IMR-90 (cell line): ENCODE measurements around the gene WNT6. TPM values are rescaled to one million over a fixed set of nuclear protein-coding genes. Genes with fewer than 3 reads are reported as not detected.

ENCODE experiments used
- ATAC-seq: fragments of 200-7000 bp; cut with Tn5 transposase; 2 replicates; pipeline ENCODE4 v1.9.1; 2020; ENCODE audit warnings: low read depth, mild to moderate bottlenecking, moderate library complexity
- BruUV-seq: library from RNA; stranded (reverse); fragments of 400-500 nt; replicated peaks from 2 replicates; lab custom pipeline; 2021; lab: Mats Ljungman, UMichigan
- CTCF ChIA-PET: fragments of 300-600 bp; formaldehyde crosslinking; extraction: SDS; loops from one replicate; lab custom pipeline; 2021; ENCODE audit warnings: antibody characterized with exemption; lab: Yijun Ruan, JAX
- POLR2A ChIA-PET: fragments of 300-600 bp; sonication (Branson Sonifier 250); formaldehyde crosslinking; loops from one replicate; lab custom pipeline; 2022; ENCODE audit warnings: antibody characterized with exemption; ENCODE audit not compliant: unreplicated experiment; lab: Charles Lee
- DNase-seq: peaks from one replicate; pipeline ENCODE4 v3.0.0; 2013
- H2AFZ ChIP-seq: replicated peaks from 2 replicates; pipeline ENCODE3; 2013; ENCODE audit warnings: low read length, mild to moderate bottlenecking; ENCODE audit not compliant: poor library complexity
- H2AK5ac ChIP-seq: 2 replicates; pipeline ENCODE4 v1.6.1; 2013; ENCODE audit warnings: low read depth, low read length, inconsistent platforms
- H2AK9ac ChIP-seq: replicated peaks from 2 replicates; pipeline ENCODE3; 2013; ENCODE audit warnings: mild to moderate bottlenecking, low read depth, low read length, moderate library complexity; ENCODE audit not compliant: poor library complexity
- H2BK120ac ChIP-seq: 2 replicates; pipeline ENCODE4 v1.6.1; 2013; ENCODE audit warnings: low read depth, low read length, inconsistent platforms
- H2BK15ac ChIP-seq: 3 replicates; pipeline ENCODE4 v1.6.1; 2013; ENCODE audit warnings: low read depth, low read length, inconsistent platforms
- H2BK20ac ChIP-seq: 2 replicates; pipeline ENCODE4 v1.6.1; 2013; ENCODE audit warnings: low read depth, mild to moderate bottlenecking, inconsistent platforms, low read length, moderate library complexity
- H2BK5ac ChIP-seq: 2 replicates; pipeline ENCODE4 v1.6.1; 2013; ENCODE audit warnings: mild to moderate bottlenecking, low read depth, low read length, inconsistent platforms; ENCODE audit not compliant: poor library complexity, severe bottlenecking
- H3K14ac ChIP-seq: replicated peaks from 2 replicates; pipeline ENCODE4 v1.6.1; 2013; ENCODE audit warnings: low read depth, low read length, inconsistent platforms
- H3K18ac ChIP-seq: 2 replicates; pipeline ENCODE4 v1.6.1; 2013; ENCODE audit warnings: low read depth, low read length, control low read depth
- H3K23ac ChIP-seq: 2 replicates; pipeline ENCODE4 v1.6.1; 2013; ENCODE audit warnings: low read depth, low read length, inconsistent platforms
- H3K27ac ChIP-seq: 2 replicates; pipeline ENCODE4 v1.5.1; 2013; ENCODE audit warnings: mild to moderate bottlenecking, control low read depth, low read length; ENCODE audit not compliant: insufficient read depth
- H3K27me3 ChIP-seq: 2 replicates; pipeline ENCODE4 v1.6.1; 2013; ENCODE audit warnings: low read length; ENCODE audit not compliant: control insufficient read depth, insufficient read depth
- H3K36me3 ChIP-seq: 2 replicates; pipeline ENCODE4 v1.6.1; 2013; ENCODE audit warnings: low read length, mixed read lengths; ENCODE audit not compliant: control insufficient read depth, insufficient read depth
- H3K4ac ChIP-seq: 2 replicates; pipeline ENCODE4 v1.6.1; 2013; ENCODE audit warnings: low read depth, low read length, inconsistent platforms
- H3K4me1 ChIP-seq: 2 replicates; pipeline ENCODE4 v1.6.1; 2013; ENCODE audit warnings: low read length, mixed read lengths; ENCODE audit not compliant: control insufficient read depth, insufficient read depth
- H3K4me2 ChIP-seq: 2 replicates; pipeline ENCODE4 v1.6.1; 2013; ENCODE audit warnings: low read depth, mild to moderate bottlenecking, control low read depth, low read length, moderate library complexity
- H3K4me3 ChIP-seq: 2 replicates; pipeline ENCODE4 v1.5.1; 2013; ENCODE audit warnings: low read depth, mild to moderate bottlenecking, control low read depth, low read length, moderate library complexity; ENCODE audit not compliant: insufficient read depth
- H3K56ac ChIP-seq: 2 replicates; pipeline ENCODE4 v1.6.1; 2013; ENCODE audit warnings: low read length, inconsistent platforms; ENCODE audit not compliant: insufficient read depth; ENCODE audit errors: extremely low read depth
- H3K79me1 ChIP-seq, 2 experiments: 2 replicates each; pipeline ENCODE4 v1.6.1; 2013; ENCODE audit warnings: low read length in 2 of 2, inconsistent platforms in 1 of 2, low read depth in 1 of 2
- H3K9ac ChIP-seq: 2 replicates; pipeline ENCODE4 v1.6.1; 2013; ENCODE audit warnings: low read depth, low read length, control low read depth
- H3K9me1 ChIP-seq: 2 replicates; pipeline ENCODE4 v1.6.1; 2013; ENCODE audit warnings: low read length, inconsistent platforms; ENCODE audit not compliant: insufficient read depth
- H3K9me3 ChIP-seq: 2 replicates; pipeline ENCODE4 v1.6.1; 2013; ENCODE audit warnings: low read length; ENCODE audit not compliant: control insufficient read depth, insufficient read depth
- H4K20me1 ChIP-seq: 2 replicates; pipeline ENCODE4 v1.6.1; 2013; ENCODE audit warnings: low read length, inconsistent platforms; ENCODE audit not compliant: insufficient read depth
- H4K5ac ChIP-seq: 2 replicates; pipeline ENCODE4 v1.6.1; 2013; ENCODE audit warnings: mild to moderate bottlenecking, low read depth, low read length, control low read depth
- H4K8ac ChIP-seq, 2 experiments: 2 replicates each; pipeline ENCODE4 v1.6.1; 2013; ENCODE audit warnings: low read depth in 2 of 2, low read length in 2 of 2, control low read depth in 1 of 2, inconsistent platforms in 1 of 2
- H4K91ac ChIP-seq: 2 replicates; pipeline ENCODE4 v1.6.1; 2013; ENCODE audit warnings: low read depth, low read length, inconsistent platforms; ENCODE audit not compliant: insufficient read depth
- BHLHE40 ChIP-seq: fragments of 150-350 bp; IDR thresholded peaks from 2 replicates; pipeline ENCODE4 v1.6.1; 2016; ENCODE audit warnings: mild to moderate bottlenecking, low read depth, low read length
- CEBPB ChIP-seq: IDR thresholded peaks from 2 replicates; pipeline ENCODE4 v1.6.1; 2012; ENCODE audit warnings: low read depth, low read length, improper control_type of control experiment
- CHD1 ChIP-seq: IDR thresholded peaks from 2 replicates; pipeline ENCODE4 v1.6.1; 2012; ENCODE audit warnings: low read depth, low read length, improper control_type of control experiment
- FOS ChIP-seq: fragments of 150-350 bp; IDR thresholded peaks from 2 replicates; pipeline ENCODE4 v1.6.1; 2016; ENCODE audit warnings: low read depth, low read length
- MAFK ChIP-seq: IDR thresholded peaks from 2 replicates; pipeline ENCODE4 v1.6.1; 2012; ENCODE audit warnings: low read depth, low read length, improper control_type of control experiment
- MAZ ChIP-seq: IDR thresholded peaks from 2 replicates; pipeline ENCODE4 v1.6.1; 2012; ENCODE audit warnings: low read depth, mild to moderate bottlenecking, low read length, improper control_type of control experiment, moderate library complexity, borderline replicate concordance
- MXI1 ChIP-seq: IDR thresholded peaks from 2 replicates; pipeline ENCODE4 v1.6.1; 2012; ENCODE audit warnings: low read depth, mild to moderate bottlenecking, low read length, moderate library complexity, borderline replicate concordance
- NFE2L2 ChIP-seq: fragments of 150-350 bp; IDR thresholded peaks from 2 replicates; pipeline ENCODE4 v1.6.1; 2016; ENCODE audit warnings: low read depth, mild to moderate bottlenecking, low read length
- POLR2A ChIP-seq: IDR thresholded peaks from 2 replicates; pipeline ENCODE4 v1.6.1; 2012; ENCODE audit warnings: mild to moderate bottlenecking, low read depth, low read length
- RAD21 ChIP-seq: IDR thresholded peaks from 2 replicates; pipeline ENCODE4 v1.6.1; 2012; ENCODE audit warnings: low read length, improper control_type of control experiment
- RCOR1 ChIP-seq: IDR thresholded peaks from 2 replicates; pipeline ENCODE4 v1.6.1; 2012; ENCODE audit warnings: mild to moderate bottlenecking, low read length, improper control_type of control experiment; ENCODE audit not compliant: insufficient replicate concordance
- RFX5 ChIP-seq: IDR thresholded peaks from 2 replicates; pipeline ENCODE4 v1.8.0; 2012; ENCODE audit warnings: low read depth, mild to moderate bottlenecking, low read length, moderate library complexity
- SMC3 ChIP-seq: fragments of 150-350 bp; IDR thresholded peaks from 2 replicates; pipeline ENCODE4 v1.6.1; 2016; ENCODE audit warnings: low read depth, mild to moderate bottlenecking, antibody characterized with exemption, low read length, moderate library complexity
- WGBS, 2 experiments: methylation state at CpG; one replicate each; pipeline versions ENCODE4 v1.1.5 to v1.1.7; 2013; ENCODE audit warnings: missing lambda C conversion rate in 2 of 2; ENCODE audit not compliant: insufficient read length in 1 of 2; ENCODE audit errors: extremely low coverage in 2 of 2; 5-methylcytosine and 5-hydroxymethylcytosine counted together
- dilution Hi-C: fragments of 300-500 bp; cut with HindIII; formaldehyde crosslinking; loops from one replicate; pipeline ENCODE4 v1.14.3; 2018; ENCODE audit warnings: low sequenced_read_pairs; ENCODE audit not compliant: unreplicated experiment
- in situ Hi-C: fragments of 300-500 bp; cut with MboI; formaldehyde crosslinking; loops from 3 replicates; pipeline ENCODE4 v1.14.3; 2019; ENCODE audit warnings: low sequenced_read_pairs, inconsistent platforms, mixed read lengths
- intact Hi-C: fragments of 100-400 bp; cut with micrococcal nuclease; formaldehyde crosslinking; loops from 2 replicates; pipeline ENCODE4 v1.10.0; 2022
- polyA plus RNA-seq, 3 experiments: library from polyadenylated mRNA; depleted of rRNA; stranded (reverse); fragments of >200 nt; gene quantifications; 2 replicates each; pipeline ENCODE4 v1.2.3, GENCODE V29; 2012; ENCODE audit warnings: low replicate concordance in 1 of 3
- total RNA-seq: library from RNA; depleted of rRNA; stranded (reverse); fragments of >200 nt; gene quantifications from 2 replicates; pipeline ENCODE4 v1.2.3, GENCODE V29; 2012
- TF ChIP-seq, protein P1 (sequence below): conservative IDR thresholded peaks from 2 replicates; pipeline ENCODE4 v1.5.1; 2012; ENCODE audit warnings: mild to moderate bottlenecking, low read depth, low read length, improper control_type of control experiment
- TF ChIP-seq, protein P2 (sequence below): fragments of 150-350 bp; IDR thresholded peaks from 2 replicates; pipeline ENCODE4 v1.6.1; 2016; ENCODE audit warnings: low read depth, mild to moderate bottlenecking, low read length, moderate library complexity, borderline replicate concordance

WNT6 gene
- total and polyA plus RNA-seq, 2 of the 4 experiments (the other 2 are of a cell fraction), result not detected

DNA sequence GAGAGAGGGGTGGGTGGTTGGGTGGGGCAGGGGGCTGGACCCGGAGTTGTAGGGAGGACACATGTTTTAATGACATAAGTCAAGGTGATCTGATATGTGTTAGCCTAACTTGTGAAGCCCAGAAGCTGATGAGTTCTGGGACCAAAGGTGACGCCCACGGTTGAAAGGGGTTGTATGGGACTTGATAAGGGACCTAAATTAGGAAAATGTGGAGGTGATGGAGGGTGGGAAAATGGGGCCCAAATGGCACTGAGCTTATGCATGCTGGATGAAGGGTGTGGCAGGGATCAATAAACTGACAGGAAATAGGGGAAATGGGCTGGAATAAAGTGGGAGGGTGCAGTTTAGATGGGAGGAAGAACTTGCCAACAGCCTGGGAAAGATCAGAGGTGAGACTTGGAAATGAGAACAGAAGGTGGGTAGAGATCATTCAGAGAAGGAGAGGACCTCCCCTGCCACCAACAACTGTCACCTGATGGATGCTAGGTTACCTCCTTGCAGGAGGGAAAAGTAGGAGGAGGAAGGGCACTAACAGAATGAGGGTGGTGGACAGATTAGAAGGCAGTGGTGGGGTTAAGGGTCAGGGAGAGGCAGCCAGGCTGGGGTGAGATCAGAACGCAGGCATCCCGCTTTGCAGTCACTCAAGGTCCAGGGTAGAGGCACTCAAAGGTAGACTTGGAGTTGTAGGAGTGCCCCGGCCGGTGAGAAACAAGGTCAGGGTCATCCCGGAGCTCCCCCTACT lies 36.3 kb downstream of the WNT6 start:
- no TSS peak for BruUV-seq
- no peak for TF ChIP-seq MXI1
- TF ChIP-seq CEBPB, result no peak
- no peak for TF ChIP-seq SMC3
- TF ChIP-seq NFE2L2, result no peak
- no peak for TF ChIP-seq RFX5
- TF ChIP-seq MAZ, result no peak
- TF ChIP-seq, protein P1, sequence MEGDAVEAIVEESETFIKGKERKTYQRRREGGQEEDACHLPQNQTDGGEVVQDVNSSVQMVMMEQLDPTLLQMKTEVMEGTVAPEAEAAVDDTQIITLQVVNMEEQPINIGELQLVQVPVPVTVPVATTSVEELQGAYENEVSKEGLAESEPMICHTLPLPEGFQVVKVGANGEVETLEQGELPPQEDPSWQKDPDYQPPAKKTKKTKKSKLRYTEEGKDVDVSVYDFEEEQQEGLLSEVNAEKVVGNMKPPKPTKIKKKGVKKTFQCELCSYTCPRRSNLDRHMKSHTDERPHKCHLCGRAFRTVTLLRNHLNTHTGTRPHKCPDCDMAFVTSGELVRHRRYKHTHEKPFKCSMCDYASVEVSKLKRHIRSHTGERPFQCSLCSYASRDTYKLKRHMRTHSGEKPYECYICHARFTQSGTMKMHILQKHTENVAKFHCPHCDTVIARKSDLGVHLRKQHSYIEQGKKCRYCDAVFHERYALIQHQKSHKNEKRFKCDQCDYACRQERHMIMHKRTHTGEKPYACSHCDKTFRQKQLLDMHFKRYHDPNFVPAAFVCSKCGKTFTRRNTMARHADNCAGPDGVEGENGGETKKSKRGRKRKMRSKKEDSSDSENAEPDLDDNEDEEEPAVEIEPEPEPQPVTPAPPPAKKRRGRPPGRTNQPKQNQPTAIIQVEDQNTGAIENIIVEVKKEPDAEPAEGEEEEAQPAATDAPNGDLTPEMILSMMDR, result no peak
- no peak for TF ChIP-seq RCOR1
- TF ChIP-seq RAD21, result no peak
- no peak for TF ChIP-seq CHD1
- TF ChIP-seq, protein P2, sequence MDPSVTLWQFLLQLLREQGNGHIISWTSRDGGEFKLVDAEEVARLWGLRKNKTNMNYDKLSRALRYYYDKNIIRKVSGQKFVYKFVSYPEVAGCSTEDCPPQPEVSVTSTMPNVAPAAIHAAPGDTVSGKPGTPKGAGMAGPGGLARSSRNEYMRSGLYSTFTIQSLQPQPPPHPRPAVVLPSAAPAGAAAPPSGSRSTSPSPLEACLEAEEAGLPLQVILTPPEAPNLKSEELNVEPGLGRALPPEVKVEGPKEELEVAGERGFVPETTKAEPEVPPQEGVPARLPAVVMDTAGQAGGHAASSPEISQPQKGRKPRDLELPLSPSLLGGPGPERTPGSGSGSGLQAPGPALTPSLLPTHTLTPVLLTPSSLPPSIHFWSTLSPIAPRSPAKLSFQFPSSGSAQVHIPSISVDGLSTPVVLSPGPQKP, result no peak
- no peak for TF ChIP-seq FOS
- no peak for TF ChIP-seq POLR2A
- TF ChIP-seq MAFK, result no peak
- TF ChIP-seq BHLHE40, result no peak

More for the DNA sequence above, 36.3 kb downstream of the WNT6 start:
- intact Hi-C loops, result no loop called here
- POLR2A ChIA-PET, result no interaction called here
- H2BK5ac ChIP-seq, result no peak overlapping the region
- no peak for DNase-seq
- in situ Hi-C loops, result no loop called here
- no peak overlapping the region for H4K91ac ChIP-seq
- no peak overlapping the region for H4K5ac ChIP-seq
- no peaks in the 10 kb centered on the region for H3K9me1 ChIP-seq
- no peak overlapping the region for H3K18ac ChIP-seq
- no peak overlapping the region for H3K23ac ChIP-seq
- no peaks in the 10 kb centered on the region for H3K36me3 ChIP-seq
- H3K14ac ChIP-seq, result no peak overlapping the region
- no peak overlapping the region for H2AFZ ChIP-seq
- H2AK9ac ChIP-seq, result no peak overlapping the region
- H3K4me3 ChIP-seq, result no peak overlapping the region
- no peak overlapping the region for H2BK20ac ChIP-seq
- H2BK120ac ChIP-seq, result no peak overlapping the region
- CTCF ChIA-PET, result interaction anchor here (3.1 to 3.7 kb wide), 2 partner anchors 9 to 20 kb away, joined by 22 to 49 read pairs; no protein-coding TSS in a partner anchor
- H3K9ac ChIP-seq, result no peak overlapping the region
- H3K4me1 ChIP-seq, result peaks cover 7% of the 10 kb centered on the region; the same call in 1 of the 2 replicates
- H4K8ac ChIP-seq, result no peak overlapping the region
- H2BK15ac ChIP-seq, result no peak overlapping the region
- no peaks in the 10 kb centered on the region for H3K79me1 ChIP-seq
- peaks cover 89% of the 10 kb centered on the region for H3K27me3 ChIP-seq
- no peak overlapping the region for H3K4me2 ChIP-seq
- no peaks in the 10 kb centered on the region for H4K20me1 ChIP-seq
- dilution Hi-C loops, result no loop called here
- H3K9me3 ChIP-seq, result peaks cover 2% of the 10 kb centered on the region; the same call in 1 of the 2 replicates
- 20% methylated on average over 1 of the region's 8 CpGs; no CpG with 5 or more reads in 1 of the 2 experiments for WGBS, 2 experiments
- ATAC-seq, result no peak
- H3K27ac ChIP-seq, result no peak overlapping the region
- no peak overlapping the region for H3K56ac ChIP-seq
- H2AK5ac ChIP-seq, result no peak overlapping the region
- H3K4ac ChIP-seq, result no peak overlapping the region
